K562 (cell line): ENCODE results near the gene LIG3. TPM values are rescaled to one million over a fixed set of nuclear protein-coding genes. Genes with fewer than 3 reads are reported as not detected.

ENCODE experiments used
- ARID3B ChIP-seq: fragments of 250-450 bp; sonication (Bioruptor Pico); IDR thresholded peaks from 2 replicates; pipeline ENCODE4 v1.4.0; 2020; ENCODE audit warnings: borderline replicate concordance
- CEBPG ChIP-seq, 3 experiments: fragments of 200-800 bp in 1 of 3; sonication (Bioruptor generic) in 1 of 3; sonication (generic) in 1 of 3; formaldehyde crosslinking in 1 of 3; IDR thresholded peaks in 2 of 3; conservative IDR thresholded peaks in 1 of 3; 2 replicates each; pipeline versions ENCODE4 v1.6.1 to v1.8.0; 2016 to 2022; ENCODE audit warnings: missing compliant biosample characterization in 2 of 3, missing genetic modification characterization in 2 of 3, mild to moderate bottlenecking in 1 of 3, missing genetic modification reagents in 1 of 3
- CREB1 ChIP-seq, 2 experiments: sonication (generic) in 1 of 2; formaldehyde crosslinking in 1 of 2; IDR thresholded peaks; 2 replicates each; pipeline versions ENCODE4 v1.6.1 to v1.8.0; 2012 to 2022; ENCODE audit warnings: inconsistent platforms in 1 of 2, mild to moderate bottlenecking in 1 of 2, missing genetic modification reagents in 1 of 2, moderate library complexity in 1 of 2
- DACH1 ChIP-seq: fragments of 450-650 bp; IDR thresholded peaks from 2 replicates; pipeline ENCODE4 v1.6.1; 2018; ENCODE audit not compliant: partially characterized antibody
- NCOR1 ChIP-seq: fragments of 450-650 bp; IDR thresholded peaks from 2 replicates; pipeline ENCODE4 v1.6.1; 2016; ENCODE audit warnings: mild to moderate bottlenecking, moderate library complexity
- NFXL1 ChIP-seq: fragments of 450-650 bp; formaldehyde crosslinking; IDR thresholded peaks from 2 replicates; pipeline ENCODE4 v1.4.0; 2021; ENCODE audit warnings: mild to moderate bottlenecking
- NKRF ChIP-seq: fragments of 450-650 bp; IDR thresholded peaks from 2 replicates; pipeline ENCODE4 v1.6.1; 2016; ENCODE audit warnings: borderline replicate concordance
- NR2C1 ChIP-seq, 2 experiments: fragments of 450-650 bp; IDR thresholded peaks; 2 replicates each; pipeline ENCODE4 v1.6.1; 2017; ENCODE audit warnings: mild to moderate bottlenecking in 2 of 2, antibody characterized with exemption in 1 of 2, inconsistent platforms in 1 of 2, missing compliant biosample characterization in 1 of 2, missing genetic modification characterization in 1 of 2
- NR2C2 ChIP-seq, 2 experiments: fragments of 200-800 bp in 1 of 2; sonication (Bioruptor generic) in 1 of 2; sonication (generic) in 1 of 2; formaldehyde crosslinking in 1 of 2; IDR thresholded peaks; 2 replicates each; pipeline versions ENCODE4 v1.6.1 to v1.8.0; 2016 to 2022; ENCODE audit warnings: mild to moderate bottlenecking in 1 of 2, missing compliant biosample characterization in 1 of 2, missing genetic modification characterization in 1 of 2, missing genetic modification reagents in 1 of 2
- RB1 ChIP-seq: fragments of 450-650 bp; IDR thresholded peaks from 2 replicates; pipeline ENCODE4 v1.6.1; 2017; ENCODE audit warnings: low read depth, mild to moderate bottlenecking
- STAT5A ChIP-seq: IDR thresholded peaks from 2 replicates; pipeline ENCODE4 v1.6.1; 2012; ENCODE audit warnings: low read length, inconsistent platforms, borderline replicate concordance
- TEAD1 ChIP-seq, 2 experiments: fragments of 450-650 bp in 1 of 2; sonication (generic) in 1 of 2; formaldehyde crosslinking; IDR thresholded peaks; 2 replicates each; pipeline versions ENCODE4 v1.4.0 to v1.8.0; 2020 to 2022; ENCODE audit warnings: mild to moderate bottlenecking in 2 of 2, missing genetic modification reagents in 1 of 2
- TRIM24 ChIP-seq, 2 experiments: fragments of 450-650 bp; IDR thresholded peaks; 2 replicates each; pipeline ENCODE4 v1.6.1; 2016
- ZKSCAN8 ChIP-seq: fragments of 200-800 bp; sonication (Bioruptor generic); IDR thresholded peaks from 2 replicates; pipeline ENCODE4 v1.6.1; 2016; ENCODE audit warnings: missing genetic modification characterization, missing compliant biosample characterization
- ZNF224 ChIP-seq: sonication (generic); formaldehyde crosslinking; IDR thresholded peaks from 2 replicates; pipeline ENCODE4 v1.8.0; 2022; ENCODE audit warnings: mild to moderate bottlenecking, missing genetic modification reagents
- ZNF239 ChIP-seq: fragments of 250-450 bp; sonication (Bioruptor Pico); IDR thresholded peaks from 2 replicates; pipeline ENCODE4 v1.4.0; 2020; ENCODE audit warnings: mild to moderate bottlenecking
- ZNF24 ChIP-seq: fragments of 450-650 bp; IDR thresholded peaks from 2 replicates; pipeline ENCODE4 v1.6.1; 2016
- ZNF512 ChIP-seq: IDR thresholded peaks from 2 replicates; pipeline ENCODE4 v1.6.1; 2016; ENCODE audit warnings: missing genetic modification characterization, missing compliant biosample characterization
- ZNF655 ChIP-seq: fragments of 250-450 bp; sonication (Bioruptor Pico); IDR thresholded peaks from 2 replicates; pipeline ENCODE4 v1.5.0; 2021
- ZNF77 ChIP-seq: fragments of 250-450 bp; sonication (Bioruptor Pico); IDR thresholded peaks from 2 replicates; pipeline ENCODE4 v1.5.0; 2020
- polyA plus RNA-seq, 8 experiments: library from polyadenylated mRNA; depleted of rRNA in 4 of 8; stranded (reverse) in 5 of 8; unstranded in 3 of 8; fragments of >200 nt; fragmentation: Nextera tagmentation in 2 of 8; fragmentation: Illumina TruSeq in 1 of 8; extraction: Ambion mirVana in 2 of 8; extraction: Trizol in 1 of 8; gene quantifications; 2 replicates each; pipeline versions ENCODE4 v1.2.1 to v1.2.3, GENCODE V29; 2011 to 2014; ENCODE audit warnings: inconsistent platforms in 1 of 8, missing spikeins in 1 of 8
- total RNA-seq, 7 experiments: library from RNA; depleted of rRNA in 6 of 7; stranded (reverse); fragments of >200 nt in 6 of 7; fragmentation: Illumina TruSeq in 2 of 7; extraction: Trizol in 2 of 7; gene quantifications; 2 replicates each; pipeline versions ENCODE4 v1.2.1 to v1.2.3, GENCODE V29; 2011 to 2021; ENCODE audit warnings: low replicate concordance in 1 of 7

The LIG3 gene
- total and polyA plus RNA-seq, 9 of the 15 experiments (the other 6 are each of a cell fraction or from before 2014, with no cell fraction given): 7.6 to 75.0 (median 43.0) TPM

- no peak for TF ChIP-seq ARID3B (CRISPR knock-in tag)
- no peak for TF ChIP-seq ZNF224 (CRISPR knock-in tag)
- TF ChIP-seq NKRF: no peak
- no peak for TF ChIP-seq ZNF77 (CRISPR knock-in tag)
- peak; percentile 74 for TF ChIP-seq STAT5A
- TF ChIP-seq ZNF655 (CRISPR knock-in tag): no peak
- peak; percentile 51; the same call in 1 of the 2 replicates for TF ChIP-seq ZKSCAN8
- peak; percentile 71; the same call in 1 of the 2 replicates for TF ChIP-seq CEBPG (CRISPR knock-in tag; IDR thresholded peaks at IDR 0.05)
- peak in 1 of 2 experiments; percentile 73; a peak in 2 of 4 replicates for TF ChIP-seq CEBPG (tag; conservative IDR thresholded peaks at IDR 0.05 in 1 of 2, IDR thresholded peaks at IDR 0.05 in 1 of 2)
- TF ChIP-seq TRIM24 (IDR thresholded peaks at IDR 0.05): 0 out of 4 replicates have a peak, but pooled peaks of 1 of the 2 experiments have one; percentile 19
- no peak for TF ChIP-seq NFXL1 (CRISPR knock-in tag)
- no peak for TF ChIP-seq NR2C1 (IDR thresholded peaks at IDR 0.05)
- TF ChIP-seq NR2C1 (tag; IDR thresholded peaks at IDR 0.05): no peak
- TF ChIP-seq DACH1: peak; percentile 89
- TF ChIP-seq ZNF239: peak; percentile 13; the same call in 1 of the 2 replicates
- no peak for TF ChIP-seq RB1
- no peak for TF ChIP-seq ZNF512 (tag)
- TF ChIP-seq NR2C2 (CRISPR knock-in tag; IDR thresholded peaks at IDR 0.05): no peak
- no peak for TF ChIP-seq NR2C2 (tag; IDR thresholded peaks at IDR 0.05)
- no peak for TF ChIP-seq ZNF24
- peak; percentile 86 for TF ChIP-seq CREB1 (IDR thresholded peaks at IDR 0.05)
- TF ChIP-seq CREB1 (CRISPR knock-in tag; IDR thresholded peaks at IDR 0.05): peak; percentile 52; the same call in 1 of the 2 replicates
- peak; percentile 77 for TF ChIP-seq NCOR1
- no peak for TF ChIP-seq TEAD1 (CRISPR knock-in tag; IDR thresholded peaks at IDR 0.05)
These were observed 1.4 kb downstream of the LIG3 start (continued) for GRCh38 chr17:34981538-34982241.
